ENCODE results near the gene FHOD1.

DNA sequence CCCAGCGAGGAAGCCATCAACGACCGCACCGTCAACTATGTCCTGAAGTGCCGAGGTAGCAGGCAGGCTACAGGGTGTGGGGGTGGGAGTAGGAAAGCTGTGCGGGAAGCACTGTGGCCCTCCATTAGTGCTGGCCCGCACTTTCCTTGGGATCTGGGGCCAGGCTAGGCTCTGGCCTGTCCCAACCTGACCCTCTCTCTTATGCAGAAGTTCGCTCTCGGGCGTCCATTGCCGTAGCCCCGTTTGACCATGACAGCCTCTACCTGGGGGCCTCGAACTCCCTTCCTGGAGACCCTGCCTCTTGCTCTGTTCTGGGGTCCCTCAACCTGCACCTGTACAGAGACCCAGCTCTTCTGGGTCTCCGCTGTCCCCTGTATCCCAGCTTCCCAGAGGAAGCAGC lies 40.7 kb upstream of the FHOD1 start:
- TF ChIP-seq, protein P1, sequence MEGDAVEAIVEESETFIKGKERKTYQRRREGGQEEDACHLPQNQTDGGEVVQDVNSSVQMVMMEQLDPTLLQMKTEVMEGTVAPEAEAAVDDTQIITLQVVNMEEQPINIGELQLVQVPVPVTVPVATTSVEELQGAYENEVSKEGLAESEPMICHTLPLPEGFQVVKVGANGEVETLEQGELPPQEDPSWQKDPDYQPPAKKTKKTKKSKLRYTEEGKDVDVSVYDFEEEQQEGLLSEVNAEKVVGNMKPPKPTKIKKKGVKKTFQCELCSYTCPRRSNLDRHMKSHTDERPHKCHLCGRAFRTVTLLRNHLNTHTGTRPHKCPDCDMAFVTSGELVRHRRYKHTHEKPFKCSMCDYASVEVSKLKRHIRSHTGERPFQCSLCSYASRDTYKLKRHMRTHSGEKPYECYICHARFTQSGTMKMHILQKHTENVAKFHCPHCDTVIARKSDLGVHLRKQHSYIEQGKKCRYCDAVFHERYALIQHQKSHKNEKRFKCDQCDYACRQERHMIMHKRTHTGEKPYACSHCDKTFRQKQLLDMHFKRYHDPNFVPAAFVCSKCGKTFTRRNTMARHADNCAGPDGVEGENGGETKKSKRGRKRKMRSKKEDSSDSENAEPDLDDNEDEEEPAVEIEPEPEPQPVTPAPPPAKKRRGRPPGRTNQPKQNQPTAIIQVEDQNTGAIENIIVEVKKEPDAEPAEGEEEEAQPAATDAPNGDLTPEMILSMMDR (conservative IDR thresholded peaks at IDR 0.05; ENCODE audit: low read depth, low read length), result no peak
- TF ChIP-seq EZH2 (IDR thresholded peaks at IDR 0.05; ENCODE audit: borderline replicate concordance, low read depth, low read length, poor library complexity, severe bottlenecking), result no peak
